GM23338 (cell line): ENCODE measurements around the gene ABCC9. TPM values are rescaled to one million over a fixed set of nuclear protein-coding genes. Genes with fewer than 3 reads are reported as not detected.

Experiments
- ATAC-seq: fragments of 200-7000 bp; cut with Tn5 transposase; 3 replicates; pipeline ENCODE4 v1.9.1; 2020
- DNase-seq: peaks from one replicate; pipeline ENCODE4 v3.0.0-alpha.2; 2015; ENCODE audit warnings: low spot score
- H2AFZ ChIP-seq: fragments of 200-600 bp; sonication (generic); 2 replicates; pipeline ENCODE4 v1.8.0; 2016; ENCODE audit warnings: antibody characterized with exemption, mild to moderate bottlenecking, moderate library complexity
- H3F3A ChIP-seq: fragments of 200-600 bp; sonication (generic); replicated peaks from 2 replicates; pipeline ENCODE4 v1.8.0; 2017; ENCODE audit warnings: antibody characterized with exemption, mixed run types, low read depth
- H3K27ac ChIP-seq: fragments of 200-600 bp; sonication (generic); 2 replicates; pipeline ENCODE4 v1.6.1; 2016; ENCODE audit warnings: low read depth
- H3K27me3 ChIP-seq: fragments of 200-600 bp; sonication (generic); 2 replicates; pipeline ENCODE4 v1.8.0; 2016; ENCODE audit warnings: mild to moderate bottlenecking, mixed run types, moderate library complexity; ENCODE audit not compliant: insufficient read depth
- H3K36me3 ChIP-seq: fragments of 200-600 bp; sonication (generic); 2 replicates; pipeline ENCODE4 v1.8.0; 2016; ENCODE audit warnings: mild to moderate bottlenecking; ENCODE audit not compliant: insufficient read depth
- H3K4me1 ChIP-seq: fragments of 200-600 bp; sonication (generic); 2 replicates; pipeline ENCODE4 v1.8.0; 2016; ENCODE audit warnings: mild to moderate bottlenecking, moderate library complexity; ENCODE audit not compliant: insufficient read depth
- H3K4me2 ChIP-seq: fragments of 200-600 bp; sonication (generic); 2 replicates; pipeline ENCODE4 v1.7.1; 2017; ENCODE audit warnings: mixed run types
- H3K4me3 ChIP-seq: fragments of 200-600 bp; sonication (generic); 2 replicates; pipeline ENCODE4 v1.6.1; 2016; ENCODE audit warnings: mixed run types
- H3K79me2 ChIP-seq: fragments of 200-600 bp; sonication (generic); replicated peaks from 2 replicates; pipeline ENCODE4 v1.8.0; 2017; ENCODE audit warnings: mild to moderate bottlenecking; ENCODE audit not compliant: insufficient read depth
- H3K9me2 ChIP-seq: fragments of 200-600 bp; sonication (generic); 2 replicates; pipeline ENCODE4 v1.8.0; 2017; ENCODE audit not compliant: insufficient read depth
- H4K20me1 ChIP-seq: fragments of 200-600 bp; sonication (generic); replicated peaks from 2 replicates; pipeline ENCODE4 v1.8.0; 2017; ENCODE audit warnings: mild to moderate bottlenecking; ENCODE audit not compliant: insufficient read depth
- H3K27ac Mint-ChIP-seq: 2 replicates; pipeline ENCODE4 v1.8.0; 2020; ENCODE audit warnings: inconsistent platforms, mild to moderate bottlenecking, moderate library complexity, mixed read lengths
- H3K27me3 Mint-ChIP-seq: 3 replicates; pipeline ENCODE4 v1.8.0; 2022; ENCODE audit warnings: low read depth, mild to moderate bottlenecking, moderate library complexity, mixed read lengths, inconsistent platforms; ENCODE audit not compliant: insufficient read depth, poor library complexity
- H3K36me3 Mint-ChIP-seq: 3 replicates; pipeline ENCODE4 v1.8.0; 2021; ENCODE audit warnings: low read depth, mild to moderate bottlenecking, inconsistent platforms, moderate library complexity, mixed read lengths
- H3K4me1 Mint-ChIP-seq: 3 replicates; pipeline ENCODE4 v1.8.0; 2020; ENCODE audit warnings: mild to moderate bottlenecking, inconsistent platforms, mixed read lengths
- H3K4me3 Mint-ChIP-seq: 3 replicates; pipeline ENCODE4 v1.8.0; 2021; ENCODE audit warnings: moderate library complexity, mild to moderate bottlenecking, inconsistent platforms, mixed read lengths
- H3K9me3 Mint-ChIP-seq: 3 replicates; pipeline ENCODE4 v1.8.0; 2020; ENCODE audit warnings: moderate library complexity, mild to moderate bottlenecking, inconsistent platforms, mixed read lengths
- CREB1 ChIP-seq: fragments of 250-450 bp; sonication (Bioruptor Pico); IDR thresholded peaks from 2 replicates; pipeline ENCODE4 v1.5.0; 2020; ENCODE audit warnings: low read depth, mild to moderate bottlenecking, moderate library complexity
- EZH2 ChIP-seq: fragments of 200-600 bp; sonication (generic); IDR thresholded peaks from one replicate; pipeline ENCODE4 v1.8.0; 2017; ENCODE audit warnings: antibody characterized with exemption, mild to moderate bottlenecking, low read depth; ENCODE audit not compliant: unreplicated experiment
- EZH2phosphoT487 ChIP-seq: fragments of 200-600 bp; sonication (generic); IDR thresholded peaks from one replicate; pipeline ENCODE4 v1.8.1; 2018; ENCODE audit warnings: antibody characterized with exemption; ENCODE audit not compliant: unreplicated experiment
- JUNB ChIP-seq: IDR thresholded peaks from one replicate; pipeline ENCODE4 v1.6.1; 2016; ENCODE audit warnings: antibody characterized with exemption; ENCODE audit not compliant: unreplicated experiment
- NANOG ChIP-seq: IDR thresholded peaks from 2 replicates; pipeline ENCODE4 v1.6.1; 2016; ENCODE audit warnings: antibody characterized with exemption, borderline replicate concordance
- POLR2AphosphoS5 ChIP-seq: IDR thresholded peaks from 2 replicates; pipeline ENCODE4 v1.6.1; 2016; ENCODE audit warnings: antibody characterized with exemption, low read depth
- STAT1 ChIP-seq: IDR thresholded peaks from one replicate; pipeline ENCODE4 v1.6.1; 2016; ENCODE audit warnings: antibody characterized with exemption; ENCODE audit not compliant: unreplicated experiment
- ZNF331 ChIP-seq: fragments of 250-450 bp; sonication (Bioruptor Pico); IDR thresholded peaks from 2 replicates; pipeline ENCODE4 v1.5.0; 2020; ENCODE audit warnings: low read depth, mild to moderate bottlenecking, moderate library complexity
- polyA plus RNA-seq: library from polyadenylated mRNA; unstranded; fragments of >200 nt; fragmentation: Nextera tagmentation; extraction: Ambion mirVana; gene quantifications from 2 replicates; pipeline ENCODE4 v1.2.1, GENCODE V29; 2016
- total RNA-seq: library from RNA; depleted of rRNA; stranded (reverse); fragments of >200 nt; shearing (Covaris generic); gene quantifications from 2 replicates; pipeline ENCODE4 v1.2.3, GENCODE V29; 2014
- TF ChIP-seq, protein P1 (sequence below): IDR thresholded peaks from 2 replicates; pipeline ENCODE4 v1.6.1; 2016; ENCODE audit warnings: antibody characterized with exemption
- TF ChIP-seq, protein P2 (sequence below), 2 experiments: fragments of 200-600 bp in 1 of 2; sonication (generic) in 1 of 2; conservative IDR thresholded peaks; 2 replicates each; pipeline versions ENCODE4 v1.5.1 to v1.6.1; 2016 to 2017; ENCODE audit warnings: antibody characterized with exemption in 2 of 2, low read depth in 2 of 2, mild to moderate bottlenecking in 2 of 2, moderate library complexity in 1 of 2
- TF ChIP-seq, protein P3 (sequence below): IDR thresholded peaks from one replicate; pipeline ENCODE4 v1.6.1; 2018; ENCODE audit warnings: antibody characterized with exemption; ENCODE audit not compliant: unreplicated experiment

The ABCC9 gene
- total and polyA plus RNA-seq, 2 experiments from 2014 or later = not detected

DNA sequence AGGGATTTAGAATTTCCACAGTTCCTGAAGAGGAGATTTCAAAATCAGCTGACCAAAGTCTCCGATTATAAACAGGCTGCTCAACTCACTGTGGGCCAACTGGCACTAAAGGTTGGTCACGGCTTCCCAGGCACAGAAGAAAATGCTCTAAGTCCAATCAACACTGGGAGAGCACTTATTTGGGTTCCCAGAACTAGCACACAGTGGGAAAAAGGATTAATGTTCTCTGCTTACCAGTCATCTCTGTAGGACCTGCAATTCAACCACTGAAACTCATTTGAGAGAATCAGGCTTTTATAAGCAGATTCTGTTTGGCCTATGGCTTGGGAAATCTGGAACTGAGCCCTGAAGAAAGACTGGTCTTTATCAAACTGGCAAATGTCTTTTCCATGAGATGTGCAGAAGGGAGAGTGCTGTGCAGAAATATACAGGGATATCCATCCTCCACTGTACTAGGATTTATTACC, 49.4 kb downstream of the ABCC9 start (continued):
- TF ChIP-seq, protein P1, sequence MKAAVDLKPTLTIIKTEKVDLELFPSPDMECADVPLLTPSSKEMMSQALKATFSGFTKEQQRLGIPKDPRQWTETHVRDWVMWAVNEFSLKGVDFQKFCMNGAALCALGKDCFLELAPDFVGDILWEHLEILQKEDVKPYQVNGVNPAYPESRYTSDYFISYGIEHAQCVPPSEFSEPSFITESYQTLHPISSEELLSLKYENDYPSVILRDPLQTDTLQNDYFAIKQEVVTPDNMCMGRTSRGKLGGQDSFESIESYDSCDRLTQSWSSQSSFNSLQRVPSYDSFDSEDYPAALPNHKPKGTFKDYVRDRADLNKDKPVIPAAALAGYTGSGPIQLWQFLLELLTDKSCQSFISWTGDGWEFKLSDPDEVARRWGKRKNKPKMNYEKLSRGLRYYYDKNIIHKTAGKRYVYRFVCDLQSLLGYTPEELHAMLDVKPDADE = no peak
- TF ChIP-seq ZNF331 (CRISPR knock-in tag) = no peak
- no peak for TF ChIP-seq EZH2phosphoT487
- TF ChIP-seq EZH2 = no peak
- TF ChIP-seq, protein P2, sequence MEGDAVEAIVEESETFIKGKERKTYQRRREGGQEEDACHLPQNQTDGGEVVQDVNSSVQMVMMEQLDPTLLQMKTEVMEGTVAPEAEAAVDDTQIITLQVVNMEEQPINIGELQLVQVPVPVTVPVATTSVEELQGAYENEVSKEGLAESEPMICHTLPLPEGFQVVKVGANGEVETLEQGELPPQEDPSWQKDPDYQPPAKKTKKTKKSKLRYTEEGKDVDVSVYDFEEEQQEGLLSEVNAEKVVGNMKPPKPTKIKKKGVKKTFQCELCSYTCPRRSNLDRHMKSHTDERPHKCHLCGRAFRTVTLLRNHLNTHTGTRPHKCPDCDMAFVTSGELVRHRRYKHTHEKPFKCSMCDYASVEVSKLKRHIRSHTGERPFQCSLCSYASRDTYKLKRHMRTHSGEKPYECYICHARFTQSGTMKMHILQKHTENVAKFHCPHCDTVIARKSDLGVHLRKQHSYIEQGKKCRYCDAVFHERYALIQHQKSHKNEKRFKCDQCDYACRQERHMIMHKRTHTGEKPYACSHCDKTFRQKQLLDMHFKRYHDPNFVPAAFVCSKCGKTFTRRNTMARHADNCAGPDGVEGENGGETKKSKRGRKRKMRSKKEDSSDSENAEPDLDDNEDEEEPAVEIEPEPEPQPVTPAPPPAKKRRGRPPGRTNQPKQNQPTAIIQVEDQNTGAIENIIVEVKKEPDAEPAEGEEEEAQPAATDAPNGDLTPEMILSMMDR (conservative IDR thresholded peaks at IDR 0.05; ENCODE audit: low read depth in 2 of 2) = no peak
- TF ChIP-seq STAT1 = no peak
- TF ChIP-seq POLR2AphosphoS5 = no peak

DNA sequence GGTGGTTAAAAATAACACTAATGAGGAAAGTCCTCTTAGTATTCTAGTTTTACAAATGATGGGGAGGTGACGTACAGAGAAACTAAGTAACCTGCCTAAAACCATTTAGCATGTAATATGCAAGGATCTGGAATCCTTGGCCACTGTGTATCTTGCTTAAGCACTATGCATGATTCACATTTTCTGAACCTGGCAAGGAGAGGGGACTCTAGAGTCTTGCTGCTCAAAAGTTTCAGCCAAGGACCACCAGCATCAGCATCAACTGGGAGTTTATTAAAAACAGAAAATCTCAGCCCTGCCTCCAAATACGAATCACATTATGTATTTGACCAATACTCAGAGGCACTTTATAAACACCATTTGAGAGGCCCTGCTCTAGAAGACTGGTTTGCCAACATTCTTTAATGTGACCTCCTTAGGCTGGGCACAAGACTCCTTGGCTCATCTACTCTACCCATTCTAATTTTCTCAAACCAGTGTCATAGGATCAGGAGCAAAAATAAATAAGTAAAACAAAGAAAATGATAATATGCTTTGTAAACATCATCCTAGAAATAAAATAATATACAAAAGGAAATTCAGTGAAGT, 52.9 kb downstream of the ABCC9 start:
- no peaks in the 10 kb centered on the region for H3K27me3 ChIP-seq
- H3K27ac Mint-ChIP-seq = no peak overlapping the region
- H3K4me3 Mint-ChIP-seq = no peak overlapping the region
- DNase-seq = no peak
- H3K79me2 ChIP-seq = no peaks in the 10 kb centered on the region
- H3K9me2 ChIP-seq = no peaks in the 10 kb centered on the region
- no peaks in the 10 kb centered on the region for H3K36me3 Mint-ChIP-seq
- no peak overlapping the region for H2AFZ ChIP-seq
- no peak for ATAC-seq
- no peaks in the 10 kb centered on the region for H3F3A ChIP-seq
- no peaks in the 10 kb centered on the region for H3K27me3 Mint-ChIP-seq
- H3K4me2 ChIP-seq = no peak overlapping the region
- H3K9me3 Mint-ChIP-seq = no peaks in the 10 kb centered on the region
- H3K4me1 ChIP-seq = no peaks in the 10 kb centered on the region
- no peaks in the 10 kb centered on the region for H3K4me1 Mint-ChIP-seq
- H4K20me1 ChIP-seq = no peaks in the 10 kb centered on the region
- H3K27ac ChIP-seq = no peak overlapping the region
- no peak overlapping the region for H3K4me3 ChIP-seq
- no peaks in the 10 kb centered on the region for H3K36me3 ChIP-seq
- TF ChIP-seq STAT1 = no peak
- TF ChIP-seq, protein P3, sequence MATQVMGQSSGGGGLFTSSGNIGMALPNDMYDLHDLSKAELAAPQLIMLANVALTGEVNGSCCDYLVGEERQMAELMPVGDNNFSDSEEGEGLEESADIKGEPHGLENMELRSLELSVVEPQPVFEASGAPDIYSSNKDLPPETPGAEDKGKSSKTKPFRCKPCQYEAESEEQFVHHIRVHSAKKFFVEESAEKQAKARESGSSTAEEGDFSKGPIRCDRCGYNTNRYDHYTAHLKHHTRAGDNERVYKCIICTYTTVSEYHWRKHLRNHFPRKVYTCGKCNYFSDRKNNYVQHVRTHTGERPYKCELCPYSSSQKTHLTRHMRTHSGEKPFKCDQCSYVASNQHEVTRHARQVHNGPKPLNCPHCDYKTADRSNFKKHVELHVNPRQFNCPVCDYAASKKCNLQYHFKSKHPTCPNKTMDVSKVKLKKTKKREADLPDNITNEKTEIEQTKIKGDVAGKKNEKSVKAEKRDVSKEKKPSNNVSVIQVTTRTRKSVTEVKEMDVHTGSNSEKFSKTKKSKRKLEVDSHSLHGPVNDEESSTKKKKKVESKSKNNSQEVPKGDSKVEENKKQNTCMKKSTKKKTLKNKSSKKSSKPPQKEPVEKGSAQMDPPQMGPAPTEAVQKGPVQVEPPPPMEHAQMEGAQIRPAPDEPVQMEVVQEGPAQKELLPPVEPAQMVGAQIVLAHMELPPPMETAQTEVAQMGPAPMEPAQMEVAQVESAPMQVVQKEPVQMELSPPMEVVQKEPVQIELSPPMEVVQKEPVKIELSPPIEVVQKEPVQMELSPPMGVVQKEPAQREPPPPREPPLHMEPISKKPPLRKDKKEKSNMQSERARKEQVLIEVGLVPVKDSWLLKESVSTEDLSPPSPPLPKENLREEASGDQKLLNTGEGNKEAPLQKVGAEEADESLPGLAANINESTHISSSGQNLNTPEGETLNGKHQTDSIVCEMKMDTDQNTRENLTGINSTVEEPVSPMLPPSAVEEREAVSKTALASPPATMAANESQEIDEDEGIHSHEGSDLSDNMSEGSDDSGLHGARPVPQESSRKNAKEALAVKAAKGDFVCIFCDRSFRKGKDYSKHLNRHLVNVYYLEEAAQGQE = no peak
- no peak for TF ChIP-seq CREB1 (CRISPR knock-in tag)
- TF ChIP-seq NANOG = no peak
- TF ChIP-seq, protein P2 (conservative IDR thresholded peaks at IDR 0.05; ENCODE audit: low read depth in 2 of 2) = no peak
- no peak for TF ChIP-seq JUNB
